CD4-positive, alpha-beta T cell treated with Interleukin-10 for 1 hour (primary cell): Measurements from ENCODE around the gene SND1.
"Not testable (repeated sequence)": the region's sequence is repeated elsewhere in the genome, so short reads cannot be mapped to it uniquely, and the experiment has no call there.

Experiments
- DNase-seq: peaks from one replicate; pipeline ENCODE4 v3.0.0-alpha.2; 2020

The SND1 gene

DNA sequence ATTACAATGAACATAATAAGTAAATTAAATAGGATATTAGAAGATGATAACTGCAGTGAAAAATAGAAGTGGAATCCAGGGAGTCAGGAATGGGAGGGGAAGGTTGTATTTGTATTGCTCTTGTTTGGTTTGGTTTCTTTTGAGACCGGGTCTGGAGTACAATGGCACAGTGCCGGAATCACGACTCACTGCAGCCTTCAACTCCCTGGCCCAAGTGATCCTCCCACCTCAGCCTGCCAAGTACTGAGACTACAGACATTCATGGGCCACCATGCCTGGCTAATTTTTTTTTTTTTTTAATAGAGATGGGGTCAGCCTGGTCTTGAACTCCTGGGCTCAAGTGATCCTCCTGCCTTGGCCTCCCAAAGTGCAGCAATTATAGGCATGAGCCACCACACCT is 439.1 kb downstream of the SND1 start:
- no peak for DNase-seq

DNA sequence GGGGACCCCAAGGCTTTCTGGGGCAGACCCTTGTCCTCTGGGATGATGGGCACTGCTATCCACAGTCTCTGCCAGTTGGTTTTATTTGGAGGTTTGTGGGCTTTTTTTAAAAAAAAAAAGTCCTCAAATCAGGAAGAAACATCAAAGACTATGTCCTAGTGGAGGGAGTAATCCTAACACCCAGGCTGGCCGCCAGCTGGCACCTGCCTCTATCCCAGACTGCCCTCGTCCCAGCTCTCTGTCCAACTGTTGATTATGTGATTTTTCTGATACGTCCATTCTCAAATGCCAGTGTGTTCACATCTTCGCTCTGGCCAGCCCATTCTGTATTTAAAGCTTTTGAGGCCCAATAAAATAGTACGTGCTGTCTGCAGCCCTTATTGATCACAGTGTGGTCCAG is 440.2 kb downstream of the SND1 start:
- no peak for DNase-seq

DNA sequence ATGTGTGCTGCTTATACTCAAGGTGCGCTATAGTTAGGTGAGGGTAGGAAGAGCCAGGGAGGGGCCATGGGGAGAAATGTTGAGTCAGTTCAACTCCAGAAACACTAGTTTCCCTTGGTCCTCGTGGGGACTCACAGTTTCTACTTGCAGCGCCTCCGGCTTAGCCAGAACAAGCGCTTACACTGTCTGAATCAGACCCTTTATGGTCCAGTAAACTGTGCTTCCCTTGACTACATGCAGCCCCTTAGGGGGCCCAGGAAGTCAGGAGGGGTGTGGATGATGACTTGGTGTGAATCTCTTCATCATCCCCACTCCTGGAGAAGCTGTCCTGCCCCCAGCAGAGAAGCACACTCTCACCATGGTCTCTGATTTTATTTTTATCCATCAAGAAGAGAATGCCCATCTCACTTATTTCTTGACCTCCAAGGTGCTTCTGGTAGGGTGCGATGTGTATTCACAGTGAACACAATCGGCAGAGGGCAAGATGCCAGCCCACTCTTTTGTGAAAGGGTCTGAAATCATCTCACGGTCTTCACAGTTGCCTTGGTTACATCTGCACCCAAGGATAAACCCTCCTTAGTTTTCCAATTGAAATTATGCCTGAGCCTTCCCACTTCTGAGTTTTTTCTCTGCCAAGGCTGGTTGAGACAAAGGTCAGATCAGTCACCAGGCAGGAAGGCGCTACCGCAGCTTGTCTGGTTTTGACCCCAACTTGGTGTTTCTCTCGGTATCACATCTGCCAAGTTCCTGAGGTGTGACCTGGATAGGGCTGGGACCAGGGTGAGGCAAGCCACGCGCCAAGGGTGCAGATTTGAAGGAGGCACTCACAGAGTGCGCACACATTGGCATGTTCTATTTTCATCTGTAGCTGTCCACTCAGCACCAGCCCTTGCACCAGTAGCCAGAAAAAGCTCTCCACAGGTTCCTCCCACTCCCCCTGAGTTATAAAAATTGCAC is 441.9 kb downstream of the SND1 start:
- no peak for DNase-seq

DNA sequence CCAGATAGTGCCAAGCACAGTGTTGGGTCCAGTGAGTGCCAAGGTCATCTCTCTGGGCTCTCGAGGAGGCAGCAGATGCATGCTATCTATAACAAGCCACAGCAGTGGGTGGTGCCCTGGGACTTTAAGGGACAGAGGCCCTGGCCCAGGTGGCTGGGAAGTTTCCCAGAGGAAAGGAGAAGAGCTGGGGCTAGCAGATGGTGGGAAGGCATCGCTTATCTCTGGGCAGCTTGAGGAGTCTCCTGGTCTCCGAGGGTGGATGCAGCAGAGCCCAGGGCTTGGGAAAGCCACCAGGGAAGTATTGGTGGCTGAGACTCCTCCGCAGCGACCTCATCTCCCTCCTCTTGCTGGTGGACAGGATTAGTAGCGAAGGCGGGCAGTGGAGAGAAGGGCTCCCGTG is 442.7 kb downstream of the SND1 start:
- no peak for DNase-seq

DNA sequence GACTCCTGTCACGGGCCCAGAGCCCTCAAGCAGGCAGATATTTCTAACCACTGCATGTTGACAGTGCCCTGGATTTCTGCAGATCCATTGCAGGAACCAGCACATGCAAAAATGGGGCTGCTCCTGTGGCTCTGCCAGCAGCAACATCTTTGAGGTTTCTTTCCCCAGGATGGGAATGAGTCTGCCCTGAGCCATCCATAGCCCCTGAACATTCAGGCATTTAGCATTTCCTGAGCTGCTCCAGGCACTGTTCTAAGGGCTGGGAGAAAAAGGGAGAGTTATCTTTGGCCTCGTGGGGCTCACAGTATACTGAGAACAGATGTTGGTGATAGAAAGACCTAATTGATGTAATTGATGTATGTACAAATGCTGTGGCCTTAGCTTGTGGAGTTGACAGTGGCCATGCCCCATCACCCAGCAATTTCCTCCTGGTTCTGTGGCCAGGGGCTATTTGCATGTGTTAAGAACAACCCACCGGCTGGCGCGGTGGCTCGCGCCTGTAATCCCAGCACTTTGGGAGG is 445.3 kb downstream of the SND1 start:
- no peak for DNase-seq

DNA sequence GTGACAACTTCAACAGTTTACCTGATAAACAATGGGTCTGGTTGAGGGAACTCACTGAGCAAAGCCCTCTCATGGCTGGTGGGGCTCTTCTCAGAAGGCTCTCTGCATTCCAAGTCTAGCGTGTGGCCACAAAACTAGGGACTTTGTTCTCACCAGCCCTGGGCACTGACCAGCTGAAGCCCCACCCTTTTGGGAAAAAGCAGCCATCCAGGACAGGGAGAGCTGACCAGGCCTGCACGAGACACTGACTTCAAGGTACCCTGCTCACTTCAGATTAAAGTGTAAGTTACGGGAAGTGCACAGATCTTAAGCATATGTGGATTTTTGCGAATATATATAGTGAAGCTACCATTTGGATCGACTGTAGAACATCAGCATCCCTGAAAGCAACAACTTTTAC is 446.6 kb downstream of the SND1 start:
- no peak for DNase-seq

DNA sequence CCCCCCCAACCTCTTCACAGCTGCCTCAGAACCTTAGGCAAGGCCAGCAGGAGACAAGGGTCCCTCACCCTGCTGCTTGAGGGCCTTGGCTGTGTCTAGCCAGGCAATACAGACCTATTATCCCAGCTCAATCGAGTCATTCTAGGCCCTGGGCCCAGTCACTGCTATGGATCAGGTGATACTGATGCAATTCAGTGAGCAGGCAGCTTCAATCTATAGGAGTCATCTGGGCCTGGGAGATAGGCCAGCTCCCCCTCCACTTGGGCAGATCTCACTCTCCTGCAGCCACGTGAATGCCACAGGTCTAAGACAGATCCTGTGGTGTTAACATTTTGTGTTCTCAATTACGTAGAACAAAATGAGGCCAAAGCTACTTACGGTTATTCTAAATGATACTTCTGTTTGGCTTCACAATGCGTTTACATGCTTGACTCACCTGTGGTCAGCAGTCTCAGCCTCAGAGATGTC is 447.2 kb downstream of the SND1 start:
- no peak for DNase-seq

DNA sequence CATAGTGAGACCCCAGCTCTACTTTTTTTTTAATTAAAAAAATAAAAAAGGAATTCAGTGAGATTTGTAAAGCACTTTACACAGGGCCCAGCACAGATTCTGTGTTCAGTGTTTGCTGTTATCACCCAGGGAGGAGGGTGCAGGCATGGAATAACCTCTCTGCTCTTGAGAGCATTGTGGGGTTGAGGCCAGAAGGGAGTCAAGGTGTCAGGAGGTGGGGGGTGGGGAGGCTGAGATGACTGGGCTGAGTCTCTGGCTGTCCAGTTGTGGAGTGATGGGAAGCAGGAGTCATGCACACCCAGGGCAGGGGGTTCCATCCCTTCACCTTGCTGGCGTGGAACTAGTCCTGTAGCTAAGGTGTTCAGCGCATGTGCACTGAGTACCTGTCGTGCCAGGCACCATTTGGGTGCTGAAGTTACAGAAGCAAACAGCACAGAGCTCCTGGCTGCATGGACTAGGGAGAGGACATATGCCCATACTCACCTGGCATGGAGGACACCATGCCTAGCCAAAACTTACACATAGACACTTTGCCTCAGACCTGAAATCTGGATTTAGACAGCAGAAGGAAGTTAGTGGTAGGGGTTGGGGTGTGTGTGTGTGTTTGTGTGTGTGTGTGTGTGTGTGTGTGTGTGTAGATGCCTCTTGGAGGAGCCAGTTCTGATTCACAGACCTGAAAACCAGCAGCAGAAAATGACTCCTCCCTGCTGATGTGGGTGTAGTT is 448.4 kb downstream of the SND1 start:
- no peak for DNase-seq

DNA sequence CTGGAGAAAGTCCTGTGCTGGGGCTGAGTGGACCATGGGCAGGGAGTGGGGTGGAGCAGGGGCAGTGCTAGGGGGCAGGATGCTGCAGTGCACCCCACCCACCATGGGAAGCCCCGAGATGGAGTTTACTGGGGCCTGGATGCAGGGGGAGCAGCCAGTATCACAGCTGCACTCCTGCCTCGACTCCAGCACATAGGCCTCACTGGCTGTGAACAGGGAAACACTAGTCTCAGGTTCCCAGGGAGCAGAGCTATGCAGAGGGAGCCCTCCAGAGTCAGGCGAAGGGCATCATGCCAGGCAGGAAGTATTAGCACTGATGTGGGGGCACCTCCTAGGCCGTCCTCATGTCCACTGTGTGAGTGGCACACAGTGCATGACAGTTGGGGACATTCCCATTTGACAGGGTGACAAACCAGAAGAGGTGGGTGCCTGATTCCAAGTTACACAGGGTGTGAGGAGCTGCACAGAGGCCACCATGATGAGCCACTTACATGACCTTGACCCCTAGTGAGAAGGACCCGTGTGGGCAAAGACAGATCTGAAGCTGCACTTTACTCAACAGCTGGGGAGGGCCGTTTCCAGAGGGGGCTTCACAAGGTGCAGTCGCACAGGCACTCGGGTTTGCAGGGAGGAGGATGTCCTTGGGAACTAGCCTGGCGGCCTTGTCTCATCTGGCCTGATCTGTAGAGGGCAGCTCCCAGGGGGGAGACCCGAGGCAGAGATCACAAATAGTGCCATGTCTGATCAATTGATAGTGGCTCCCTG is 449.1 kb downstream of the SND1 start:
- DNase-seq = no peak

DNA sequence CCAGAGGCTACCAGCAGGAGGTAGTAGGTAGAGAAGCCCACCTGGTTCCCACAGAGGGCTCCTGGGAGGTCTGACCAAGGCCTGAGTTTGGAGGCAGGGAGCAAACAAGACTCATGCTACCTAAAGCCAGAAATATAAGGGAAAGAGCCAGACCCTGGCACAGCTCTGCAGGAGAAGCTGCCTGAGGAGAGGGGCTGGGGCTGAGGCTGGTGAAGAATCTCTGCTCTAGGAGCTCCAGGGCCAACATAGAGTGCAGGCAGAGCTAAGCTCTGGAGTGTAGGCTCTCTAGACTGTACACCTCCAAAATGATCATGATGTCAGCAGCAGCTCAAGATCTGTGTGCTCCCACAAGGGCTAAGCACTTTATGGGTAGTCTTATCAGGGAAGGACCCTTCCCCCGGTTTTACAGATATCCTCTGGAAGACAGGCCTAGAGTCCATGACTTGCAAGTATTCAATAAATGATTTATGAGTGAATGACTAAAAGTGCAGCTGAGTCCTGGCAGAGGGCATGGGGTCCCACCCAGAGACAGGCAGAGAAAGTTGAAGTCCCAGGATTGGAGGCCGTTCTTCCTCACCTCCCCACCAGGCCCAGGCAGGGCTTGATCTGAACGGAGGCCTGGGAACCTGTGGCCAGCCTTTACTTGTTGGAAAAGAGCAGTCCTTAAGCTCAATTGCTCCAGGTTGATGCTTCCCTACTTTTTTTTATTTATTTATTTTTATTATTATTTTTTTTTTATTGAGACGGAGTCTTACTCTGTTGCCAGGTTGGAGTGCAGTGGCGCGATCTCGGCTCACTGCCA is 450.7 kb downstream of the SND1 start:
- DNase-seq = no peak

DNA sequence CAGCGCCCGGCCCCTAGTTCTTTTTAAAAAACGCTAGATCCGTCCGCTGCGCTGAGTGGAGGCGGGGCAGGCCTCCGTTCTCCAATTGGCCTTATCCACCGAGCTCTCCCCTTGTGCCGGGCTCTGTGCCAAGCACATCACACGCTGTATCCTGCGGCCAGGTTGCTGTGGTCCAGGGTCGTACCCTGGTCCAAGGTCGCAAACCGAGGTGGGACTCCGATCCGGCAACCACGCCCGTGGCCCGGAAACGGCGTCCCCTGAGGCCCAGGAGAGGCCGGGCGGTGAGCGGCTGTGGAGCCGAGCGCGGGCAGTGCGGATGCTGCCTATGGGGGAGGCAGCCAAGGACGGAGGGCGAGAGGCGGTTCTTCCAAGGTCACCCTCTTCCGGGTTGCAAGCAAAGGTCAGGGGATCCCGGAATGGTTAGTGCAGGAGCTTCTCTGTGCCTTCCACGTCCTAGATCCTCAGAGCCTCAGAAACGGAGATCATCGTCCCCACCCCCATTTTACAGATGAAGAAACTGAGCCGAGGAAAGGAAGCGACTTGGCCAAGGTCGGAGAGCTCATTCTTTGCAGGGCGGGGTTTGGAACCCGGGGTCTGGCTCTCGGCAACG is 451.6 kb downstream of the SND1 start:
- DNase-seq = peak; percentile 10

DNA sequence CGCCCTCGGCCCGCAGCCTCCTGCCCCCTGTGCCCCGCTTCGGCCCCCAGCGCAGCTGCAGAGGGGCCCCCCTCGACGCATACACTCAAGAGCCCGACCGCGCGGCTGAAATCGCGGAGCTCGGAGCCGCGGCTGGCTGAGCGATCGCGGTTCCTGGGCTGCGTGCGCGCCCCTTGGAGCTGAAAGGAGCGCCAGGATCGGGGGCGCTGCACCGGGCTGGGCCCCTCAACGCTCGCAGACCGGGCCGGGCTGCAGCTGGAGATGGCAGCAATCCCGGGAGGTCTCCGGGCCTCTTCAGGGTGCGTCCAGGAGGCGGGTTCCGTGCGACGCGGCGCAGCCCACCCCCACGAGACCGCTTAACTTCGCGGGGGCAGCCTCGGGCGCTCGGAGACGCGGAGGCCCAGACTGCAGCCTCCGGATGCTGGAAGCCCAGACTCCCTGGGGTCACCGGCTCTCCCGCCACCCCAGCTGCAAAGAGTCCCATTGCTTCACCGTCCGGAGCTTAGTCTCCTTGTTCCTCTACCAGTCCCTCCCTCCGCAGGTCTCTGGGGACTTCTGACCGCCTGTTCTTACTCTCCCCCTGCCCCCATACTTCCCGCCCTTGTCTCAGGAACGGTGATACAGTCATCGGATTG is 452.2 kb downstream of the SND1 start:
- no peak for DNase-seq

DNA sequence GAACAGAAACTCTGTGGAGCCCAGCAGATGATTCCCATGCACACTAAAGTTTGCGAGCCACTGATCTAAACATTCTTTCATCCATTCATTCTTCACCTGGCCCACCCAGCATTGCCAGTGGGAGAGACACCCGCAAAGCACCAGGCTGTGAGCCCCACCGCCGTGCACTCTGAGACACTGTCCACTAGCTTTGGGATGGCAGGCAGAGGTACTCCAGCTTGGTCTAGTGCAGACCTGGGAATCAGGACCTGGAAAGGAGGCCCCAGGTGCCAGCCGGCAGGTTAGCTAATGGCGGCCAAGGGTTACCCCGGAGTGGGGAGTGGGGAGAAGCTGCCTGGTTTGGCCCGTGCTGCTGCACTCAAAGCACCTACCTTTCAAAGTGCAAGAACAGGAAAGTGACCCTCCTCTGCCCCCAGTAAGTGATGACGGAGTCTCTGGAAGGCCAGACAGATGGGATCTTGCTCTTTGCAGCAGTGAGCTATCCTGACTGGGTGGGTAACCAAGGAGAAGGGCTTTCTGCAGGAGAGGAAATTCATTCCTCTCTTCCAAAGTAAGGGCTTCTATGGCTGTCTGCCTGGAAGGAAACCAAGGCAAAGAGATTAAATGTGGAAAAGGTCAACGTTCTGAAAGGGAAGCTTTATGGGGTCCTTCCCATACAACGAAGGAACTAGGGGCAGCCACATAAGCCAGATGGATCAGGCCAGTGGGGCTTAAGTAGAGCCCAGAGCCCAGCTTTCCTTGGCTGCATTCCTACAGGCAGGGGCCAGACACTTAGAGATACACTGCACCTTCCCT is 453.4 kb downstream of the SND1 start:
- no peak for DNase-seq

DNA sequence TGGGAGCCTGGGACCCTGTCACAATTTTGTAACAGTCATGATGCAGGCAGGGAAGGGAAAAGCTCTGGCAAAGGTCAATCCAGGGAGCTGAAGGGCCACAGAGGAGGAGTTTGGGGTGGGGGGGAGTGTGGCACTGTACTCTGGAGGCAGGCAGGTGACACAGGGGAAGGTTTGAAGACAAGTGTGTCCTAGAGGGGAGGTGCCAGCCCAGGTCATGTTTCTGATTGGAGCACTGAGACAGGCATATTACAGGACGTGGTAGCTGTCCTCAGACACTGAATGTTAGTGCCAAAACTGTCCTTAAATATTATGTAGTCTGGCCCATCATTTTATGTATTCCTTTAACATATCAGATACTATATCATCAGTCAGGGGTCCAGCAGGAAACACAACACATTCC is 454.8 kb downstream of the SND1 start:
- DNase-seq = no peak

DNA sequence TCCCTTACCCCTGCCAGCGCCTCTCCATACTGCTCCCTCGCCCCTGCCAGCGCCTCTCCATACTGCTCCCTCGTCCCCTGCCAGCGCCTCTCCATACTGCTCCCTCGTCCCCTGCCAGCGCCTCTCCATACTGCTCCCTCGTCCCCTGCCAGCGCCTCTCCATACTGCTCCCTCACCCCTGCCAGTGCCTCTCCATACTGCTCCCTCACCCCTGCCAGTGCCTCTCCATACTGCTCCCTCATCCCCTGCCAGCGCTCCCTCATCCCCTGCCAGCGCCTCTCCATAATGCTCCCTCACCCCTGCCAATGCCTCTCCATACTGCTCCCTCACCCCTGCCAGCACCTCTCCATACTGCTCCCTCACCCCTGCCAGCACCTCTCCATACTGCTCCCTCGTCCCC is 455.5 kb downstream of the SND1 start:
- not testable (repeated sequence) for DNase-seq

DNA sequence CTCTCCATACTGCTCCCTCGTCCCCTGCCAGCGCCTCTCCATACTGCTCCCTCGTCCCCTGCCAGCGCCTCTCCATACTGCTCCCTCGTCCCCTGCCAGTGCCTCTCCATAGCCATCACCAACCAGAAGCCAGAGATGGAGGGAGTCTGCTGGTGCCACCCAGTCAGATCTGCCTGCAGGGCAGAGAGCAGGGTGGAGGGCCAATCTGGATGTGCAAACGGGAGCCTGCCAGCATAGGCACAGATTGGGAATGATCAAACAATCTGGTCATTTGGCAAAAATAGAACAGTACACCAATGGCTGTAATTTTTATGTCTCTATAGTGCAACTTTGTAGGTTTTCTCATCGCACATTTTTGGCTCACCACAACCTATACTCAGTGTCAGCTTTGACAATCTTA is 456.1 kb downstream of the SND1 start:
- DNase-seq = no peak

DNA sequence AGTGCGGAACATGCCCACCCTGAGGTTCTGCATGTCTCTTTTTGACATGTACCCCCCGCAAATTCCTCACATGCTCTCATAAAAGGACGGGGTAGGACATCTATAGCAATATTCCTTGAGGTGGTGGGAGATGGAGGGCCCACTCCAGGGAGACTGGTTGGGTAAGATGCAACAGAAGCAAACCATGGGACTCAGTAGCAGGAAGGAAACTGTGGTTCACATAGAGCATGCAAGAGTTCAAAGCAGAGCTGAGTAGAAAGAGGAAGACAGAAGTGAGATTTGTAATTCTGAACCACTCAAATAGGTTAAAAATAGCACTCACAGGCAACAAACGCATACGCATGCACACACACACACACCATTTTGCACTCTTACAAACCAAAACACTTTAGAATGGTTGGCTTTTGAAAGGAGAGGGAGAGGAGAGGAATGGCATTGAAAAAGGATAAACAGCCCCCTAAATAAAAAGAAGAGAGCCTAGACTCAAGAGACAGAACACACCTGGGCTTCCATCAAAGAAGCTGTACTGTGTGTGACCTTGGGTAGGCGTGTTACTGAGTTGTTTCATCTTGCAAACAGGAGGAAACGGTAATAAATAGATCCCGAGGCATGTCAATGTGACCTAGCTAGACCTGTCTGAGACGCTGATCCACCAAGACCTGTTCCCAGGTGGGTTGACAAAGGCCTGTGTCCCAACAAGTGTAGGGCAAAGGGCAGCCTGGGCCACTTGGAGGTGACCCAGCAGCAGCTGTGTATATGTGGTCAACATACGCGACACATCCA is 456.8 kb downstream of the SND1 start:
- peak; percentile 41 for DNase-seq

DNA sequence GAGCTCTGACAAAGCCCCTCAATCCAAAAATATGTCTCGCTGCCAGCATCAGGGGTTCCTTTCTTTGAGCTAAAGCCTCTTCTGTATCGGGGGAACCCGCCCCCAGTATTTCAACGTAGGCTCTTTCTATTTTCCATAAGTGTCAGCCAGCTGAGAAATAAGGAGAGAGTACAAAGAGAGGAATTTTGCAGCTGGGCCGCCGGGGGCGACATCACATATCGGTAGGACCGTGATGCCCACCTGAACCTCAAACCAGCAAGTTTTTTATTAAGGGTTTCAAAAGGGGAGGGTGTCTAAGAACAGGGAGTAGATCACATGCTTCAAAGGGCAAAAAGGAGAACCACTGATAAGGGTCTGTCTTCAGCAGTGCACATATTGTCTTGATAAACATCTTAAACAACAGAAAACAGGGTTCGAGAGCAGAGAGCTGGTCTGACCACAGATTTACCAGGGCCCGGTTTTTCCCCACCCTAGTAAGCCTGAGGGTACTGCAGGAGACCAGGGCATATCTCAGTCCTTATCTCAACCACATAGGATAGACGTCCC is 457.5 kb downstream of the SND1 start:
- not testable (repeated sequence) for DNase-seq
